HG02885 (cell line): ENCODE results near the gene MADCAM1.
A peak's percentile ranks its signal among the peaks of the same experiment; 100 is the strongest.

Experiments
- ATAC-seq: cut with Tn5 transposase; IDR thresholded peaks from one replicate; pipeline ENCODE4 v1.9.1; 2021; ENCODE audit warnings: mild to moderate bottlenecking; ENCODE audit not compliant: unreplicated experiment, poor library complexity

MADCAM1 gene

DNA sequence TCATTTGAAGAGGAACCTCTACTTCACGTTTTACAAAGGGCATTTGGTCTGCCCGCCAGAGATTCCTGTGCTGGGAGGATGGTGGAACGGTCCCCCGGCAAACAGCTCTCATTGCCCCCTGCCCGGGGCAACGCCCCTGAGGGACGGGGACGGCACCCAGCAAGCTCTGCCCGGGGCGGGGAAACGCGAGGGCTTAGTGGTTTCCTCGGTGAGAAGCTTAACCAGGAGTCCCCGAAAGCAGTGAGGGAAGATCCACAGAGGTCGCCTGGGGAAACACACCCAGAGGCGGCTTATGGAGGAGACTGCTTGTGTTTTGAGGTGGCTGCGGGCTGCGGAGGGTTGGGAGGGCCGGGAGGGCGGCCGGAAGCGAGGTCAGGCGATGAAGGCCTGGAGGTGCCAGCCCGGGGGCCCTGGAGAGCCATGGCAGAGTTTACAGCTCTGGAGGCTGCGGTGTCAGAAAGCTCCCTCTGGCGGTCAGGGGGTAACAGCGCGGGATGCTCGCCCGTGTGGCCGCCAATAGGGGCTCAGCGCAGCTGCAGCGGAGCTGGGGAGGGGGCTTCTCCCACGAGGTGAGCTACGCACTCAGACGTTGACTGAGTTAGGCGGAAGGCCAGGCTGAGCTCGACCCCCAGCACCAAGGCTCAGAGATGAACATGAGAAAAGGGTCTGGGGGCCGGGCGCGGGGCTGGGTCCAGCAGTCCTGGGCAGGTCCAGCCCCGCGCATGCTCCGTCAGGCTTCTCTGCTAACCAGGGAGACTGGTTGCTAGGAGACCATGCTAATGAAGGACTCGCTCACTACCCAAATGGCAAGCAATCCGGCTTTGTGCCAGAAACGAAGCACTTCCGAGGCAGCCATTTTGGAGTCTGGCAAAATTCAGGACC is 10.4 kb downstream of the MADCAM1 start:
- ATAC-seq: peak; percentile 66

DNA sequence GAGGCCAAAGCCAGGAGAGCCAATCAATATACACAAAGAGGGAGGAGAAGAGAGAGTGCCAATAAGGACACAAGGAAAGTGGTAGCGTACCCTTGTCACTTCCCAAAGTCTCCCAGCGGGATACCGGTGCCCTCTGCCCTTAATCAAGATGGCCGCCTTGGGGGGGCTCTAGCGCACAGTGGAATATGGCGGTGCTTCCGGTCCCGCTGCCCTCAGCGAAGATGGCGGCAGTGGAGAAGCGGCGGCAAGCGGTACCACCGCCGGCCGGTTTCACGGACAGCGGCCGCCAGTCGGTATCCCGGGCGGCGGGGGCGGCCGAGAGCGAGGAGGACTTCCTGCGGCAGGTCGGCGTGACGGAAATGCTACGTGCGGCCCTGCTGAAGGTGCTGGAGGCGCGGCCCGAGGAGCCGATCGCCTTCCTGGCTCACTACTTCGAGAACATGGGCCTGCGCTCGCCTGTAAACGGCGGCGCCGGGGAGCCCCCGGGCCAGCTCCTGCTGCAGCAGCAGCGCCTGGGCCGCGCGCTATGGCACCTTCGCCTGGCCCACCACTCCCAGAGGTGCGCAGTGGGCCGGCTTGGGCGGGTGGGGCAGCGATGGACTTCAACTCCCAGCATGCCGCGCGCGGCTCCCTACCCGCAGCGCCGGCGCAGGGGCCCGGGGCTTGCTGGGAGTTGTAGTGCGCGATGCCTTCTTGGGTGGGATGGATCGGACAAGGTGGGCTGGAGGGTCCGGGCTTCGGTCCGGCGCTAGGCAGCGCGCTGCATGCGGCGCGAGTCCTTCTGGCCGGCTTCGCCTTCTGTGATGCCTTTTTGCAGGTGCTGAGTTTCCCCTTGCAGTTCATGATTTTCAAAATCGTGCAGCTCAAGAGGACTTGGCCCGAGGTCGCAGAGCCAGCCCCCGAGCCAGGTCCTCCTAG is 11.3 kb downstream of the MADCAM1 start, which contains the start of gene TPGS1:
Gene TPGS1, plus strand, starts transcription at position 212 of the 918 bp plus-strand sequence. Its CDS starts 10 bp downstream, at position 222.
- peak; percentile 62 for ATAC-seq

DNA sequence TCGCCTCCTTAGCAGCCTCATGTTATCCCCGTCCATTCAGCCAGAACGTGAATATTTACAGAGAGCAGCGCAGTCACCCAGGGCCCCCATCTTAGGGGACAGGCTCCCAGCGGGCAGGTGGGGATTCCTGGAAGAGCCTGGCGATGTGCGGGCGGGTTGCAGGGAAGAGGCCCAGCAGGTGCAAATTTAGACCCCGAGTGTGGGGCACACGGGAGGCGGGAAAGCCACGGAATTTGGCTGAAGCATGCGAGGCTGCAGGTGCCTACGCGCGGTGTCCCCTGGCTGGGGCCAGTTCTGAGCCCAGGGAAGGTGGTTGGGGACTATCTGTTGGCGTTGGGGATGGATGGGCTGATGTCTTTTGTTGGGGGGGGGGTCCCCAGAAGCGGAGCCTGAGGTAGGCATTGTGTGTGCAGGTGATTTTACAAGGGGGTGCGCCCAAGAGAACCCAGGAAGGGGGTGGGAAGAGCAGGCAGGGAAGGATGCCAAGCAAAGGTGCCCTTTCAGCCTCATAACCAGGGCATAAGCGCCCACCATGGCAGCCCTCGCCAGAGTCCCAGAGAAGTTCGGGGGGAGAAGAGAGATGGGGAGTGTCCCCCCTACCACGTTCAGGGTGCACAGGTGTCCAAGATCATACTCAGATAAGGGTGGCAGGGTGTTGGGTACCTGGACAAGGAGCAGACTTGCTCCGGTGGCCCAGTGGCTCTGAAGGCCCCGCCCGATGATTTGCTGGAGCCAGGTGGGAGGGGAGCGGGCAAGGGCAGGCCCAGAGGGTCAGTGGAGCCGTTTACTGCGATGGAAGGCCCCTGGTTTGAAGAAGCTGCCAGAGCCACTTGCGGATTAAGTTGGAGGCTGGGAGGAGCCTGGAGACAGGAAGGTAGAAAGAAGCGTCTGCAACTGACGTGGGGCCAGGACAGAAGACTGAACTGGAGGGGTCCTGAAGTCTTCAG is 12.2 kb downstream of the MADCAM1 start:
- ATAC-seq: no peak

DNA sequence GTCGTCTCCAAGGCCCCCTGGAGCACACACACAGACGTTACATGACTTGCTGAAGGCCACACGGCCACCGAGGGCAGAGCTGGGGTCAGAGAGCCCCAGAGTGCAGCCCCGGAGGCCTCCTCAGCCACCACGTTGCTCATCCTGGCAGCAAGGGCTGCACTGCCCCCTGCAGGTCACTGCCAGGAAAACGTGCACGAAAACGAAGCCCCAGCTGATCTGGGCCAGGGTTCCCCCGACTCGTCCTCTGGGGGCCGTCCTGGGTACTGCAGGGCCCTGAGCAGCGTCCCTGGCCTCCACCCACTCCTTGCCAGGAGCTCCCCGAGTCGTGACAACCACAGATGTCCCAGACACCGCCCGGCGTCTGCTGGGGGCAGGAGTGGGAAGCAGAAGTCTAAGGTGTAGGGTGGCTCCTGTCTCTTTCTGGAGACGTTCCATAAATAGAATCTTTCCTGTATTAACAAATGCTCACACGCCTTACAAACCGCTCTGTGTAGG is 14.4 kb downstream of the MADCAM1 start:
- peak; percentile 37 for ATAC-seq

DNA sequence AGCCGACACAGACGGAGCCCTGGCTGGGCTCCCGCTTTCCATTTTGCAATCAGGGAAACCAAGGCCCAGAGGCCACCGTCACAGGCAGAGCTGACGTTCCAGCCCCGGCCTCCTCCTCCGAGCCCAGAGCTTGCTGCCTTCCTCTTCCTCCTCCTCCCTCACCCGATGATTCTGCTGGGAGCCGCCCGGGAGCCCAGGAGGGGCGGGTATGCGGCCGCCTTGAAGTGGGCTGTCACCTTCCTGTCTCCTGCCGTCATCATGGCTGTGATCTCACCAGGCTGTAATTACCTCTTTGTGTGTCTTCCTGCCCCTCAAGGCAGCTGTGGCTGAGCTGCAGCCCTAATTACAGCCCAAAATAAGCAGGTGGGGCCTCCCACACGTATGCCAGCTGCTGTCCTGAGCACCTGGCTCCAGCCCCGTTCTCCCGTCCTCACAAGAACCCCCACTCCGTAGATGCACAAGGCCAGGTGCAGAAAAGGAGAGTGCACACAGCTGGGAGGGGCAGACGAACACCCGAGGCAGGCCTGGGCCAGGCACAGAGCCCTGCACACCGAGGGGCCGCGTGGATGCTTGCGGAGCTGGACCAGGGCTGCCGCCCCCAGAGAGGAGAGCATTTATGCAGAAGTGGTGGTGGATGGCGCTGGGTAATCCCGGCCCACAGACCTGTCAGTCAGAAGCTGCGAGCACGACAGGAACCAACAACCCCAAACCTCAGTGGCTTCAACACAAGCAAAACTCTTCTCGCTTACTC is 15.0 kb downstream of the MADCAM1 start:
- ATAC-seq: no peak

DNA sequence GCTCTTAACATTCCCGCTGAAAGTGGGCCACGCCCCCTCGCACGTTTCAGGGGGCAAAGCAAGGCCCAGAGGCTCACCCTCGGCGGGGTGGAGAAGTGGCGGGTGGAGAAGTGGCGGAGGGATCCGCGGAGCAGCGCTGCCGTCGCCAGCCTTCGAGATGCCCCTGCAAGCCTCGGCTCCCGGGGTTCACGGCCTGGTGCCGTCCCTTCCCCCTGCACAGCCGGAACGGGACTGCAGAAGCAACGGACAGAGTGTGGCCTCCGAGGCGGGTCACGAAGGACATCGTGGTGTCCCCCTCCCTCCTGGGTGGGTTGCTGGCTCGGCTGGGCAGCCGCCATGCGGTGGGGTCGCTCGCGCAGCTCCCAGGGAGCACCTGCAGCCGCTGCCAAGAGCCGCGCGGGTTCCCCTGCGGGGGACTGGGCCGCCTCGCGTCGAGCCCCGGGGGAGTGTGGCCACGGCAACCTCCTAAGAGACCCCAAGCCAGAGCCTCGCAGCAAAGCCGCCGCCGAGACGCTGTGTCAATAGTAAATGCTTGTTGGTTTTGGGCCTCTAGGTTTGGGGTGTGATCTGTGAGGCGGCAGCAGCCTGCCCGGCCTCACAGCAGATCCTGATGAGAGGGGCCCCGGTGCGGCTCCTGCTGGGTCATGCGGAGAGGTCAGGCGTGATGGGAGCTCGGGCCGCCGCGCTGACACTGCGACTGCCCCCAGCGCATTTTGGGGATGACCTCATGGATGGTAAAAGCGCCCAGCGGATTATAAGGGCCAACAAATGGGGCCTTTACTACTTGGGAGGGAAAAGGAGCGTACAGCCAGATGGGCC is 16.5 kb downstream of the MADCAM1 start:
- no peak for ATAC-seq

DNA sequence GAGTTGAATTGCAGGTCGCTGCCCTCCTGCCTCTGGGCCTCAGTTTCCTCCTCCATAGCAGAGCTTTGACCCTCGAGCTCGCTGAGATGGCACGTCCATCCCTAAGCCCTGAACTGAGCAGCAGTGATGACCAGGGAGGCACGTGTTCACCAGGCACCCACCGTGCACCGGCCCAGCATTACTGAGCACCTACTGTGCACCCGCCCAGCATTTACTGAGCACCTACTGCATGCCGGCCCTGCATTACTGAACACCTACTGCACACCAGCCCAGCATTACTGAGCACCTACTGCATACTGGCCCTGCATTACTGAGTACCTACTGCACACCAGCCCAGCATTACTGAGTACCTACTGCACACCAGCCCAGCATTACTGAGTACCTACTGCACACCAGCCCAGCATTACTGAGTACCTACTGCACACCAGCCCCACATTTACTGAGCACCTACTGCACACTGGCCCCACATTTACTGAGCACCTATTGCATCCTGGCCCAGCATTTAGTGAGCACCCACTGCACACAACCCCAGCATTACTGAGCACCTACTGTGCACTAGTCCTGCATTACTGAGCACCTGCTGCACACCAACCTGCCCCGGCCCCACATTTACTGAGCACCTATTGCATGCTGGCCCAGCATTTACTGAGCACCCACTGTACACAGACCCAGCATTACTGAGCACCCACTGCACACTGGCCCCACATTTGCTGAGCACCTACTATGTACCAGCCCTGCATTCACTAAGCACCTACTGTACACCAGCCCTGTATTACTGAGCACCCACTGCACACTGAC is 17.3 kb downstream of the MADCAM1 start:
- ATAC-seq: no peak

DNA sequence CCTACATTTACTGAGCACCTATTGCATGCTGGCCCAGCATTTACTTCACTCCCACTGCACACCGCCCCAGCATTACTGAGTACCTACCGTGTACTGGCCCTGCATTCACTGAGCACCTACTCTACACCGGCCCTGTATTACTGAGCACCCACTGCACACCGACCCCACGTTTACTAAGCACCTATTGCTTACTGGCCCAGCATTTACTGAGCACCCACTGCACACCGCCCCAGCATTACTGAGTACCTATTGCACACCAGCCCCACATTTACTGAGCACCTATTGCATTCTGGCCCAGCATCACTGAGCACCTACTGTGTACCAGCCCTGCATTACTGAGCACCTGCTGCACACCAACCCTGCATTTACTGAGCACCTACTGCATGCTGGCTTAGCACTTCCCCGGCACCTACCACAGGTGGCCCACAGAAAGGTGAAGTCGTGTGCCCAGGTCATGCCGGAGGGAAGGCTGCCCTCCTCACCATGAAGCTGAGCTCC is 17.9 kb downstream of the MADCAM1 start:
- no peak for ATAC-seq

DNA sequence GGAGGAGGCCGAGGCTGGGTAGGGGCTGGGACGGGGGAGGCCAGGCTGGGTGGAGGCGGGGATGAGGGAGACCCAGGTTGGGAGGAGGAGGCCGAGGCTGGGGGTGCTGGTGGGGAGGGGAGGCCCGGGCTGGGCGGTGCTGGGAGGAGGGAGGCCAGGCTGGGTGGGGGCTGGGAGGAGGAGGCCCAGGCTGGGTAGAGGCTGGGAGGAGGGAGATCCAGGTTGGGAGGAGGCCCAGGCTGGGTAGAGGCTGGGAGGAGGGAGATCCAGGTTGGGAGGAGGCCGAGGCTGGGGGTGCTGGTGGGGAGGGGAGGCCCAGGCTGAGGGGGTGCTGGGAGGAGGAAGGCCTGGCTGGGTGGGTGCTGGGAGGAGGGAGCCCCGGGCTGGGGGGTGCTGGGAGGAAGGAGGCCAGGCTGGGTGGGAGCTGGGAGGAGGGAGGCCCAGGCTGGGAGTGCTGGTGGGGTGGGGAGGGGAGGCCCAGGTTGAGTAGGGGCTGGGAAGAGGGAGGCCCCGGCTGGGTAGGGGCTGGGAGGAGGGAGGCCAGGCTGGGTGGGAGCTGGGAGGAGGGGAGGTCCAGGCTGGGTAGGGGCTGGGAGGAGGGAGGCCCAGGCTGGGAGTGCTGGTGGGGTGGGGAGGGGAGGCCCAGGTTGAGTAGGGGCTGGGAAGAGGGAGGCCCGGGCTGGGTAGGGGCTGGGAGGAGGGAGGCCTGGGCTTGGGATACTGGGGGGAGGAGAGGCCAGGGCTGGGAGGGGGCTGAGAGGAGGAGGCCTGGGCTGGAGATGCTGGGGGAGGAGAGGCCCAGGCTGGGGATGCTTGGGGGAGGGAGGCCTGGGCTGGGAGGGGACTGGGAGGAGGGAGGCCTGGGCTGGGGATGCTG is 21.7 kb downstream of the MADCAM1 start:
- ATAC-seq: no peak

DNA sequence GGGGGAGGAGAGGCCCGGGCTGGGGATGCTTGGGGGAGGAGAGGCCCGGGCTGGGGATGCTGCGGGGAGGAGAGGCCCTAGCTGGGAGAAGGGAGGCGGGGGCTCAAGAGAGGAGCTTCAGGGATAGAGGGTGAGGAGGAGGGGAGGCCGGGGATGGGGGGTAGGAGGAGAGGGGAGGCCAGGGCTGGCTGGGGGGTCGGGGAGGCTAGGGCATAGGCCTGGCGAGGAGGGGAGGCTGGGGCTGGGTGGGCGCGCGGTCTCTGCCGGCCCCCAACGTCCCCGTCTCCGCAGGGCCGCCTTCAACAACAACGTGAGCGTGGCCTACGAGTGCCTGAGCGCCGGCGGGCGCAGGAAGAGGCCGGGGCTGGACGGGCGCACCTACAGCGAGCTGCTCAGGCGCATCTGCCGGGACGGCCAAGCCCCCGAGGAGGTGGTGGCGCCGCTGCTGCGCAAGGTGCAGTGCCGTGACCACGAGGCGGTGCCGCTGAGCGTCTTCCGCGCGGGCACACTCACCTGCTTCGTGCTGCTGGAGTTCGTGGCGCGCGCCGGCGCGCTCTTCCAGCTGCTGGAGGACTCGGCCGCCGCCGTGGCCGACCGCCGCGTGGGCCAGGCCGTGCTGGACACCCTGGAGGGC is 22.4 kb downstream of the MADCAM1 start:
- no peak for ATAC-seq

DNA sequence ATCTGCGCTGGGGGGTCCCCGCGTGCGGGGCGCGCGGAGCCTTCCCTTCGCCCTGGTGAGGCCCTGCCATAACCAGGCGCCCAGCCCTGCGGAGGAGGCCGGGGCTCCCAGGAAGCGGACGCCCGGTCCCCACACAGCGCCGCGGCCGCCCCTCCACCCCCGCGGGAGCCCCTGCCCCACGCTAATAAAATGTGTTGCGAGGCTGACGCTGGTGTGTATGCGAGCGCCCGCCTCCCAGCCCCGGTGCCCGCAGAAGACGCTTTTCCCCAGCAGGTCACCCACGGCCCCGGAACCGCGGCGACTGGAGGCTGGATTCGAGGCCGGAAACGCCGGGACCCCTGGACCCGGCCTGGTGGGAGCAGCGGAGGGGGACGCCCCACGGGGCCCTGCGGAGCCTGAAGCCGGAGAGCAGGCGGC is 23.2 kb downstream of the MADCAM1 start:
- no peak for ATAC-seq

DNA sequence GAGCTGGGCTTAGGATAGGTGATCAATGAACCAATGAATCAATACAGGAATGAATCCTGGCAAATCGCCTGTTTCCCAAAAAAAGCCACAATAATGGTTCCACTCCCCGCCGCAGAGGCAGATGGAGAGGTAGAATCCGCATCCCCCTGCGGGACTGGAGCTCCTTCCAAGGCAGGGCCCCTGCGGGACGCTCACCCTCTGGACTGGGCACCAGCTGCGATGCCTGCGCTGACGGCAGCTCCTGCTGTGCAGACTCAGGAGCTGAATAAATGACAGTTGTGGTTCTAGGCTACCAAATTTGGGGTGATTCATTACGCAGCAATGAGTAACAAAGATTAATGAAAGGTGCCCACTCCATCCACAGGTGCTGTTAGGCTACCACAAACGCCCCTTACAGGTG is 26.4 kb downstream of the MADCAM1 start:
- no peak for ATAC-seq

DNA sequence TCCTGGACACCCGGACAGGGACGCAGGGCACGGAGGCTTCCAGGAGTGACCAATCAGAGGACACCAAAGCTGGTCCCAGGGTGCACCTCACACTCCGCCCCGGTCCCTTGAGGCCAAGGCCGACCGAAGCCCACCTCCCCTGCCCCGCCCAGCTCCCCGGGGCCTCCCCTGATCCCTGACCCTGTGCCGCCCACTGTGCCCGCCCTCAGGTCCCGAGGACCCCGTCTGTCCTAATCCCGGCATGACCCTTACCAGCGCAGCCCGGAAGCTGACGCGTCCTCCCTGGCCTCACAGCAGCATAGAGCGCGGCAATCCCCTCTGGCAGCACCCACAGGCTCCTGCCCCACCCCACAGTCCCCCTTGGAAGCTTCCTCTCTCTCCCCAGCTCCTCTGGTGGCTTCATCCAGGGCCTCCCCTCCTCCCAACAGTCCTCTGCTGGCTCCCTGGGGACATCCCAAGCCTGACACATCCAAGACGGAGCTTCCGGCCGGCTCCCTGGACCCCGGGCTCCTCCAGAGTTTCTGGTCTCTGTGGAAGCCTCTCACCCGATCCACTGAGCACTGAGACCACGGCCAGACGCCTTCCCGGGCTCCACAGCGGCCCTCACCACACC is 27.9 kb downstream of the MADCAM1 start:
- no peak for ATAC-seq

DNA sequence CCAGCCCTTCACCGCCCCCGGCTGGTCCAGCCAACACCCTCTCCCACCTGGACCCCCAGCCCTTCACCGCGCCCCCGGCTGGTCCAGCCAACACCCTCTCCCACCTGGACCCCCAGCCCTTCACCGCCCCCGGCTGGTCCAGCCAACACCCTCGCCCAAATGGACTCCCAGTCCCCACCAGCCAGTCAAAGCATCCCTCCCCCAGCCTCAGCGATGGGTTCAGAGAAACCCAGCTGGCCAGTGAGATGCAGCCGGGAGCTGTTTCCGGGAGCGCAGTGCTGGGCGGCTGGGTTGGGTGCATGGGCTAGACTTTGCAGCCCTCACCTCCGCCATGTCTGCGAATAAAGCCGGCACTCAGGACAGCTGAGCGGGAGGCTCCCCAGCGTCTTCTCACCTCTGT is 28.7 kb downstream of the MADCAM1 start:
- ATAC-seq: no peak

DNA sequence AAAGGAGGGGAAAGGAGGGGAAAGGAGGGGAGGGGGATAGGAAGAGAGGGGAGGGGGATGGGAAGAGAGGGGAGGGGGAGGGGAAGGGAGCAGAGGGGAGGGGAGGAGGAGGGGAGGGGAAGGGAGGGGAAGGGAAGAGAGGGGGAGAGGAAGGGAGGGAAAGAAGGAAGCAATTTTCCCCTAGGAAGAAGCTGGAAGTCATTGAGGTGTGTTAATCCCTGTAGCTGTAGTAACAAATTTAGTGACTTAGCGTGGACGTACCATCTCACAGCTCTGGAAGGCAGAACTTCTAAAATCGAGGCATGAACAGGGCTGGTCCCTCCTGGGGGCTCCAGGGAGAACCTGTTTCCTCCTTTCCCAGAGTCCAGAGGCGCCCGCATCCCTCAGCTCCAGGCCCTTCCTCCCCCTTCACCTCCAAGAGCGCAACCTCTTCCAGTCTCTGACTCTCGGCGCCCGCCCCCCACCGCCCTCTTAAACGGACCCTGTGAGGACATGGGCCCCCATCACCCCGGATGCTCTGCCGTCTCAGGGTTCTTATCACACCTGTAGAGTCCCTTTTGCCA is 29.7 kb downstream of the MADCAM1 start:
- ATAC-seq: no peak
